Activated T-cell treated with anti-CD3 and anti-CD28 coated beads for 1 hour (primary cell): ENCODE measurements around the gene RNF114.
A peak's percentile ranks its signal among the peaks of the same experiment; 100 is the strongest.

ENCODE experiments used
- DNase-seq: peaks from one replicate; pipeline ENCODE4 v3.0.0-alpha.2; 2020; ENCODE audit warnings: low read depth

The RNF114 gene

DNA sequence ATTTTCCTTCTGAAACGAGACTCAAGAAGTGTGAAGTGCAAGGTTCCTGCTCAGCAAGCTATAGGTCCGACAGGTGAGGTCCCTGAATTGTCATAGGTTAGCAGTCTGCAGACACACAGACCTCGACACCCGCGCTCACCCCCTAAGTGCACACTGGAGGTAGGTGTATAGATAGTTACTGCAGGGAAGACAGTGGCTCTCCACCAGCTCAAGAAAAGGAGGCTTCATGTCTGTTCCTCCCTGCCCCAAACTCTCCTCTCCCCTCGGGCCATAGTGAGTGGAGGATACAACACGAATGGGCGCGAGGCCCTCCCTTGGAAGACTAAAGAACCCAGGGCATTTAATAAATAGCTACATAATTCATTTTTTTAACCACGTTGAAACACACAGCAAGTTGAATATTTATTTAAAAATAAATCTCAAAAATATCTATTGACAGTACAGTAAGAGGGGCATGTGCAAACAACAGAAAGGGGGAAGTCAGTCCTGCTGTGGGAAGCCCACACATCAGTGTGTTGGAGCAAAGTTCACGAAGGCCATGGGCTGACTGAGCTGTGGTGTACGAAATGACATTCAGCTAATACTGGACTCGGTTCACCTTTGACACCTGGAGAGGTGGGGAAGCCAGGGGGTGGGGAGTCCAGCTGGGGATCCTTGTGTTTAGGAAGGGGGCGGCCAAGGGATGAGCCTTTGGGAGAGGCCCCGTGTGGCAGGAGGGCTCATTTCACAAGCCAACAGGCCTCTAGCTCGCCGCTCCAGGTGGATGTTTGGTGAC is 31.6 kb upstream of the RNF114 start:
- no peak for DNase-seq

DNA sequence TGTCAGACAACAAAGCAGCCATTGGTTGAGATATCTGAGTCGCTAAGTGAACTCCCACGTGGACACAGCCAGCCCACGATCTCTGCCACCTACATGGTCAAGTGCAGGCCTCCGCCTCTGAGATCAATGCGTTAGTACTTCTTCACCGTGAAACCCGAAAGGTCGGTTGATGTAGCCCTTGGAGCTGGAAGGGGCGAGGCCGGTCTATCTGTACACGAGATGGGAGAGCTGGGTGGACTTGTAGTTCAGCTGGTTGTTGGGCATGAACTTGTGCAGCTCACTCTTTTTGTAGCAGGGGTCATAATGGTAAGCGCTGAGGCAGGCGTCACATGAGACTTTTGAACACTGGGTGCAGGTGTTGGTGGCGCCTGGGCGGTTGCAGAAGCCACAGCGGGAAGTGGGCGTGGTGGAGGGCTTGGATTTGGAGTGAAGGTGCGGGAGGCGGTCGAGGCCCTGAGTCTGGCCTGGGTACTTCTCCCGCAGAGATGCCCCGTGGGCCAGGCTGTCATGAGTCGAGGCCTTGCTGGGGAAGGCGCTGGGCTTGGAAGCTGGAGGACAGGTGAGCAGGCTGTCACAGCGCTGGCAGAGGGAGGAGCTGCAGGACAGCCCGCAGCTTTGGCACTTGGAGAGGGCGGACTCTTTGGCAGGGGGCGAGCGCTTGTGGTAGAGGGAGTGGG is 30.6 kb upstream of the RNF114 start:
- DNase-seq, result no peak

DNA sequence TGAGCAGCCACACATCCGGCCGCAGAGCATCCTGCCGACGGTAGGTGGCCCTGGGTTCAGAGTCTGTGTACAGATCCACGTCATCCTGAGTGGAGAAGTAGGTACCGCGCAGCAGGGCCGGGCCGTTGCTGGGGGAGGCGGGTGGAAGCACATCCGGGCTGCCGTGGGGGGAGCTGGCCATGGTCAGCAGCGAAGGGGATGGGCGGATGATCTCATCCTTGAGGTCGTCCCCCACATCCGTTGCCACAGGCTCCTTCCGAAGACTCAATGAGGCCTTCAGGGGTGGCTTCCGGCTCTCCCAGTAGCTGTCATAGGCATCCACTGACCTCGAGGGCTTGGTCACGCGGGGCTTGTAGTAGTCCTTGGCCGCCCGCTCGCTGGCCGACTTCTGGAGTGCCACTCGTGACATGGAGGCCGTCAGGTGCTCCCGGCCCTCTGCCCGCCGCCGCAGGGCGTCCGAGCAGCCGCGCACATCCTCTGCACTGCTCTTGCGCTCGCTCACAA is 30.0 kb upstream of the RNF114 start:
- DNase-seq, result no peak

DNA sequence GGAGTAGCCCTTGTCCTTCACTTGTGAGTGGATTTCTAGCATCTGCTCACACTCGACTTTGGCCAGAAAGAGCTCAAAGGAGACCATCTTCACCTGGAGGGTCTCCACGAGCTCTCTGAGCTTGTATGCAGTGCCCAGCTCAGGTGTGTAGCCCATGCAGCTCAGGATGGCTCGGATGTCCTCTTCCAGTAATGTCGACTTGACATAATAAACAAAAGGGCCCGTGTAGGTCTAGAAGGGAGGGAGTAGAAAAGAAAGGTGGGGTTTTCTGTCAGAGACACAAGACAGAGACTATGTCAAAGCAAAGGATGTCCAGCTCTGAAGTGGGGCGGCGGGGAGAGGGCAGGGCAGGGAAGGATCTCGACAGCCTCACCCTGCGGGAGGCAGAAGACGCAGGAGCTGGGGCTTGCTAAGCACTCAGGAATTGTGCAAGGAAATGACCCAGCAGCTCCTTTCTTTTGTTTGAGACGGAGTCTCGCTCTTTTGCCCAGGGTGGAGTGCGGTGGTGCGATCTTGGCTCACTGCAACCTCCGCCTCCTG is 29.5 kb upstream of the RNF114 start:
- DNase-seq, result no peak

DNA sequence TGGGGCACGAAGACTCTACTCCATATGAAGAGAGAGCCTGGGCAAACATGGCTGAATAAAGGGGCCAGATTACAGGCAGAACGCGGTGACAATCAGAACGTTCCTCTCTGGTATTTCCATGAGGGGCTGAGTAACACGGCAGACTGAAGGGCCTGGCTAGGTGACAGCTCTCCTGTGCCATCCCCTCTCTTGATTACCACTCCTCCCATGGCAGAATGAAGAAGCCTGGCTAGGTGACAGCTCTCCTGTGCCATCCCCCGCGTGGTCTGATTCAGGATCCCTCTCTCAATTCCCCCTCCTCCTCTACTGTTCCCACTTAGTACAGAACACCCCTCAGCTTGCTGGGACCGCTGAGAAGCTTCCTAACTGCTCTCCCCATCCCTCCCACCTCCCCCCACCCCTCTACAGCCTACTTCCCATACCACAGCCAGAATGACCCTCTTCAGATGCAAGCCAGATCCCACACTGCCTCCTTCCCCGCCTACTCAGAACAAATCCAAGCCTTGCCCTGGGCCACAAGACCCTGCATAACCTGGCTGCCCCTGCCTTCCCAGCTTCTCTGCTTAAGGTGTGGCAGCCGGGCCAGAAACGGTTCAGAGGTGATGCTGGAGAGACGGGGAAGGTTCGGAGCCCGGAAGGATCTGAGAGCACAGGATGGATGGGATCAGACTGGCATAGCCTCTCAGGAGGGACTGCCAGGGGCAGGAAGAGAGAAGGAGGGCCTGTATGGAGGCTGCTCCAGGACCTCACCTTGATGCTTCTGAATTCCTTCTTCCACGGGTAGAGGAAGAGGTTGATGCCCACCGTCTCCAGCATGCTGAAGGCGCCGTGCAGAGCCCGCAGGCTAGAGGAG is 28.6 kb upstream of the RNF114 start:
- DNase-seq, result no peak

DNA sequence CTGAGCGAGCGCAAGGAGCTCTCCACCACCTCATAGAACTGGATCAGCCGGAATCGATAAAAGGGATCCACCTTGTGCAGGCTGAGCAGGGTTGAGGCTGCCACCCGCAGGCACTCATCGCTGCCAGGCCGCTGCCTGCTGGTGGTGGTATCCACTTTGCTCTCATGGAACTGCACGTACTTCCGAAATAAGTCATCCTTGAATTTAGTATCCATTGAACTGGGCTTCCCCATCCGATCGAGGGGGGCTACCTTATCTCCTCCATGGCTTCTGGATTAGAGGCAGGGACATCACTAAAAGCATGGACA is 28.0 kb upstream of the RNF114 start:
- DNase-seq, result no peak

DNA sequence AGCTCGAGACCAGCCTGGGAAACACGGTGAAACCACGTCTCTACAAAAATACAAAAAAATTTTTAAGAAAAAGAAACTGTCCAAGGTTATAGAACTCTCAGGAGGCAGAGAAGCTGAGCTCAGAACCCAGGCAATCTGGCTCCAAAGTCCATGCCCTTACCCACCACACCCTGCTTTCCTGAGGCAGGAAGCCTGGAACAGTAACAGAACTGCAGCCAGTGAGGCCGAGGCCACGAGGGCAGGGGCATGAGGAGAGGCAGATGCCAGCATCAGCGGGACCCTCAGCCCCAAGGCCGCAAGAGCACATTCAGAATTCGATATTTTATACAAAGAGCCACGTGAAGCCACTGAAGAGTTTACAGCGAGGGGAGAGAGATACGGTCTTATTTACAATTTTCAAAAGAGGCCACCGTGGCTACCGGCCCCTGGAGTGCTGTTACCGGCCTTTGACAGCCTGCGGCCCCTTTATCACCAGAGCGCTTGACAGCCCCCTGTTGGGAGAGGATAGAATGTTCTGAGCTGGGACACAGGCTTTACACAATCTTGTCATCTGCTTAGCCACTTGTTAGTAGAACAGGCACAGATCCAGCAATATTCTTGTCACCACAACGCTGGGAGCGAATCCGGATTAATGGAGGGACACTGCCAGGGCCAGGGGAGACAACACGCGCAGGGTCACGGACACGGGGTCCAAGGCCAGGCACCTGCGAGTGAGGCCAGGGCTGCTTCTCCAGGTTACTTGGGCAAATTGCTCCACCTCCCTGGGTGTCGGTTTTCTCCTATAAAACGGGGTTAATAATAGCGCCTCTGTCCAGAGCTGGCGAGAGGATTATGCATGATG is 26.5 kb upstream of the RNF114 start:
- DNase-seq, result no peak

DNA sequence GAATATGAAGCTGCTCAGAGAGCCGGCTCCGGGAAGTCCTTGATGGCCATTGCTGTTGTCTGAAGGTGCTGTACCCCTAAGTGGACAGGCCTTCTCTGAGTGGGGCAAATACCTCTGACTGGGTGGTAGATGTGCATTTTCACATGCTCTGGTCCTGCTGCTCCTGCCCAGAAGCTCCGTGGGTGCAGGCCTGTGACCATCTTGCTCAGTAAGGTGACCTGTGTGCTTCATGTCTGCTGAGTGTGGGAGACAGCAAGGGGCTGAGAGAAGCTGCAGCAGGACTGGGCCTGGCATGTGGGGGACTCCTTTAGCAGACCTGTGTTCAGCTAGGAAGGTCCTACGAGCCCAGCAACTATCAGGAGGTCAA is 25.9 kb upstream of the RNF114 start:
- no peak for DNase-seq

DNA sequence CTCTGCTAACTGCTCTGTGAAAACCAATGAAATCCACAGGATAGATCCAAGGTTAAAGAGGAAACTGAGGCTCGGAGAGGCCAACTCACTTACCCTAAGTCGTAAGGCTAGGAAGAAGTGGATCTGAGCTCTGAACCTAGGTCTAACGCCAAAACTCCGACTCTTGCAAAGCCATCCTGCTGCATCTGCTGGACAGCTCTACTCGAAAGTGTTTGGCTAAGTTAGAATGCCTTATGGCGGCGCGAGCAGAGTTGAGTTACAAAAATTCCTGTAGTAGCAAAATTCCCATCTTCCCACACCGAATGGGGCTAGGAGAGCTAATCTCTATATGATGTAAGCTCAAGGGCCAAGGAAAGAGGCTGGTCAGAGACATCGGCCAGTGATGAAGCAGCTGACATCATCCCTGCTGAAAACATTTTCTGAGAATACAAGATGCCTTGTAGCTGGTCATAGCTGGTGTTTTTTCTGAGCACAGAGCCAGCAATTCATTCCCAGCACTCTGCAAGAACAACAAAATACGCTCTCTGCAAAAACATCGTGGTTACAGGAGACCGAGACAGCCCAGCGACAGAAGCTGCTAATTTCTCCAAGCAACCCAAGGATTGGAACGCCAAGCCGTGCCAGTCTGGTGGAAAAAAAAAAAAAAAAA is 22.7 kb upstream of the RNF114 start:
- DNase-seq, result no peak

DNA sequence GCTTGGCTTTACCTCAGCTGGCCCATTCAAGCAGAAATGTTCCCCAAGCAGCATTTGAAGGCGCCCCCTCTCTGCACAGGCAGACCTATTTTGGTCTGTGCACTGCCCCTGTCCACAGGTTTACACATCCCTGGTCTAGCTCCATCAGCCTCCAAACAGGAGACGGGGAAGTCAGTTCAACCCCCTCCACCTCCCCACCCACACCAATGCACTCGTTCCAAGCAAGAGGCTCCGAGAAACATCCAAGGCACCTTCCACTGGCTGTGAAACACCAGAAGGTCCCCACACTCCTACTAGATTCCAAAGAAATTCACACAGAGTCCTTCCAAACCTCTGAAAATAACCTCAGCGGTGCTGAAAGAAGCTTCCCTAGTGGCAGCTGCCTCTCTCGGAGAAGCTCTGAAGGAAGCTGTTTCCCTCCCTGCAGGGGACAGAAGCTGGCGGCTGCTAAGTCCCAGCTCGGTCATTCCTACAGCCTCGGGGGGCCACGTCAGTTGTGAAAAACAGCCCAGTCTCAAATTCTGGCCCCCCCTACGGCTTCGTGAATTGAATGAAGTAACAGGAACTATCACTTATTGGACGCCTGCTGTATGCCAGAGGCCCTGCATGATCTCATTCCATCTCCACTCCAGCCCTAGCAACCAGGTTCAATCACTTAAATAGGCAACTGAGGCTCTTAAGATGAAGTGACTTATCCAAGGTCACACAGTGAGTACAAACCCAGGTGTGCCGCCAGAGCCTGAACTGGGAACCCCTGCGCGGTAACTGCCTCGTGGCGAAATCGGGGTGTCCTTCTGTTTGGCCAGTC is 21.7 kb upstream of the RNF114 start:
- no peak for DNase-seq

DNA sequence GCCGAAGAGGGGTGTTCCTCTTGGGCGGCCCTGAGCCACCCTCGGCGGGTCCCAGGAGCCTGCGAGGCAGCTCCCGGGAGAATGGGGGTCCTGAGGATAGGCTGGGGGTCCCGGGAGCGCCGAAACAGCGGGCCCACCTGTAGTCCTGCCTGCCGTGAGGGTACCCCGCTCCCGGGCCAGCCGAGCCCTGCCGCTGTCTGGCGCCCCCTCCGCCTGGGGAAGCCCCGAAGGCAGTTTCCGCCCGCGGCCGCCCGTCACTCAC is 21.1 kb upstream of the RNF114 start:
- no peak for DNase-seq

DNA sequence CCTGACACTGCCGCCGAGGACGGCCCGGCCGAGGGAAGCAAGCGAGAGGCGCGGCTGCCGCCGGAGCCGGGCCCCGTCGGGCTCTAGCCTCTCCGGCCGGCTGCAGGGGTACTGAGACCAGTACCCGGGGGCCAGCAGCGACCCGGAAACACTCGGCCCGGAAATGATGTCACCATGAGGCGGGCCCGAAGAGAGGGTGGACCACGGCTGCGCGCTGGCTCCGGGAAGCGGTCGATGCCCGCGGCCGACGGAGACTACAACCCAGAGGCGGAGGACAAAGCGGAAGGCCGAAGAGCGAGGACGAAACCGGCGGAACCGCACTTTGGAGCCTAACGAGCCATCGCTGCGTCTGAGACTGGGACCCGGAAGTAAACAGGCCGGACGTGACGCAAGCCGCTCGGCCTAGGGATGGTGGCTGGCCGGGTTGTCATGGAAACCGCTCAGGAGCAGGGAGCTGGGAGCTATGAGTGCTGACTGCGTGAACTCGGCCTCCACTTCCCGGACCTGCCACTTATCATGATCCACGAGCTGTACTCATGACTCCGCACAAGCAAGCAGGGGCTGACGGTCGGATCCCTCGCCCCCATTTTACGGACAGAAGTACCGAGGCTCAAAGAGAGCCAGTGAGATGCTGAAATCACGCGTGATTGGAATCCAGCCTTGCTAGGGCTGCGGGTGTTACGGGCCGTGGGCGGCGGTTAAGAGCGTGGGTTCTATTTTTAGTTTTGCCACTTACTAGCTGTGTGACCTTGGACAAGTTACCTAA is 20.6 kb upstream of the RNF114 start, which contains the start of gene SPATA2:
Gene SPATA2, minus strand, starts transcription at position 150 of the 766 bp plus-strand sequence. CDS start 7,039 bp downstream, outside the sequence.
- peak; percentile 87 for DNase-seq

DNA sequence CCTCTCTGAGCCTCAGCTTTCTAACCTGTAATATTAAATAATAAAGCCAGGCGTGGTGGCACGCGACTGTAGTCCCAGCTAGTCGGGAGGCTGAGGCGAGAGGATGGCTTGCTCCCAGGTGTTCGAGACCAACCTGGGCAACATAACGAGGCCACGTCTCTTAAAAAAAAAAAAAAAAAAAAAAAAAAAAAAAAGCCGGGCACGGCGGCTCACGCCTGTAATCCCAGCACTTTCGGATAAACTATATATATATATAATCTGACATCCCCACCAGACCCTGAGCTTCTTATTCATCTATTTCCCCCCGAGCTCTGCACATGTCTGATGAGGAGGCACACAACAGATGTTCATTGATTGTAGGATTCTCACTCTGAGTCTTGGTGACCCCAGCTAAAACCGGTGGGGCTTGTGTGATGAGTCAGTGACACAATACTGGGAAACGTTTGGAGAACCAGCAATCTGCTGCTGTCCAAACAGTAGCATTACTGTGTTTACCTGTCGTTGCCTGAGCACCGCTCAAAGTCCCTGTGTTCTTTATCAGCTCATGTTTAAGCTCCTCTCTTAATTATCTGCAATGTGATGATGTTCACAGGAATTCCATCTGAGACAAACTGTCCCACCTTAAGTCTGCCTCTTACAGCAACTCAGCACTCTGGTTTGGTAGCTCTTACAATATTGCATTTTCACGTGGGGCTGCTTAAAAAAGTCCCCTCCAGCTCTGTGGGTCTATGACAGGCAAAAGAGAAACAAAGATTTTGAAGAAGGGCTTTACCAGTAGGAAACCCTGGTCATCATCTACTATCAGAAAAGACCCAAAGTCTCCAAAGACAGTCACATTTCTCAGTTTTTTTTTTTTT is 19.8 kb upstream of the RNF114 start:
- no peak for DNase-seq

DNA sequence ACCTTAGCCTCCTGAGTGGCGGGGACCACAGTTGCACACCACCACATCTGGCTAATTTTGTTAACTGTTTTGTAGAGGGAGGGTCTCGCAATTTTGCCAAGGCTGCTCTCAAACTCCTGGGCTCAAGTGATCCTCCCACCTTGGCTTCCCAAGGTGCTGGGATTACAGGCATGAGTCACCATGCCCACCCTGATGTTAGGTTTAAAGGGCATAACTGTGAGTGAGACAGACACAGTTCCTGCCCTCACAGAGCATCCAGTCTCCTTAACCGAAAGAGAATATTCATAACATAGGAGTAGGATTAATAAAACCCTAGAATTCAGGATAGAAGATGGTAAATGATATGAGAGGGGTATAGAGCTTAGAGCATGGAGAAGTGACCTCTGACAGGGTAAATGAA is 17.8 kb upstream of the RNF114 start:
- no peak for DNase-seq

DNA sequence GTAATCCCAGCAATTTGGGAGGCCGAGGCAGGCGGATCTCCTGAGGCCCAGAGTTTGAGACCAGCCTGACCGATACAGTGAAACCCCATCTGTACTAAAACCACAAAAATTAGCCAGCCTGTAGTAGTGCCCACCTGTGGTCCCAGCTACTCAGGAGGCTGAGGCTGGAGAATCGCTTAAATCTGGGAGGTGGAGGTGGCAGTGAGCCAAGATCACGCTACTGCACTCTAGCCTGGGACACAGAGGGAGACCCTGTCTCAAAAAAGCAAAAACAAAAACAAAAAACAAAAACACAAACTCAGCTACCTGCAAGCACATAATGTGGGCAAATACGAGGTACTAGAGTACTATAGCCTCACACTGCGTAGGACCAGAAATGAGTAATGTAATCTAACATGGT is 17.2 kb upstream of the RNF114 start:
- DNase-seq, result no peak

DNA sequence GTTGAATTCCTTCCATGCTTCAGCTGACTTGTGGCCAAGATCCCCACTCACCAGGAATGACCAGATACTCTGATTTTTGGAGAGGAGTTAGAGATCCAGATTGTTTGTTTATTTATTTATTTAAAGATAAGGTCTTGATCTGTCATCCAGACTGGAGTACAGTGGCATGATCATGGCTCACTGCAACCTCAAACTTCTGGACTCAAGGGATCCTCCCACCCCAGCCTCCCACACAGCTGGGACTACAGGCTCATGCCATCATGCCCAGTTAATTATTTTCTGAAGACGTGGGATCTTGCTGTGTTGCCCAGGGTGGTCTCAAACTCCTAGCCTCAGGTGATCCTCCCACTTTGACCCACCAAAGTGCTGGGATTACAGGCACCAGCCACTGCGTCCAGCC is 16.7 kb upstream of the RNF114 start:
- DNase-seq, result no peak

DNA sequence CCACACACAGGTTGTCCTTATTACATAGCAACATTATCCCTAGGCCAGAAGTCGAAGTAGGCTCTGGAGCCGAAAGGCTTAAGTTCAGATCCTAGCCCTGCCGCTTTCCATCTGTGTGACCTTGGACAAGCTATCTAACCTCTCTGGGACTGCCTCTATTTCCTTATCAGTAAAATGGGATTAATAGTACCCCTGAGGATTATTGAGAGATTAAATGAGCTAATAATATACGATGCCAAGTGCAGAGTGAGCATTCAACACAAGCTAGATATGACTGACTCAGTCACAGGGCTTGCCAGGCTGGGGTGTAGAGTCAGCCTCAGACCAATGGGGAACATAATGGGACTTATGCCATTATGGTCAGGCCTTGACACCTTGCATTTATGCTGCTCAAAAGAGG is 11.9 kb upstream of the RNF114 start:
- no peak for DNase-seq

DNA sequence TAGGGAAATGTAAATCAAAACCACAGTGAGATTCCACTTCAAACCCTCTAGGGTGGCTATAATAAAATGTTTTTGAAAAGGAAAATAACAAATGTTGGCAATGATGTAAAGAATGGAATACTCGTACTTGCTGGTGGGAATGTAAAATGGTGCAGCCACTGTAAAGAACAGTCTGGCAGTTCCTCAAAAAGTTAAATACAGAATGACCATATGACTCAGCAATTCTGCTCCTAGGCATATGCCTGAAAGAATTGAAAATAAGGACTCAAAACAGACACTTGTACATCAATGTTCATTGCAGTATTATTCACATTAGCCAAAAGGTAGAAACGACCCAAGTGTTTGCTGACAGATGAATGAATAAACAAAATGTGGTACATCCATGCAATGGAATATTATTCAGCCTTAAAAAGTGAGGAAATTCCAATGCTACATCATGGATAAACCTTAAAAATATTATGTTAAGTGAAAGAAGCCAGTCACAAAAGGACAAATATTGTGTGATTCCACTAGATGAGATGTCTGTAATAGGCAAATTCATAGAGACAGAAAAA is 10.2 kb upstream of the RNF114 start:
- no peak for DNase-seq
